Fibroblast of lung (primary cell): ENCODE data around the gene NLRP6. TPM values are rescaled to one million over a fixed set of nuclear protein-coding genes. Genes with fewer than 3 reads are reported as not detected.
"Not testable (repeated sequence)": the region's sequence is repeated elsewhere in the genome, so short reads cannot be mapped to it uniquely, and the experiment has no call there.

Source experiments
- DNase-seq, 2 donors: peaks; one replicate each; pipeline versions ENCODE4 v3.0.0 to v3.0.0-alpha.2; 2010; ENCODE audit warnings: low read depth in 2 of 2
- H2AFZ ChIP-seq: 2 replicates; pipeline ENCODE4 v1.5.1; 2012; ENCODE audit warnings: low read length, control low read depth, inconsistent platforms
- H3K27ac ChIP-seq: 2 replicates; pipeline ENCODE4 v1.5.1; 2011; ENCODE audit warnings: low read length, control low read depth; ENCODE audit not compliant: insufficient read depth
- H3K27me3 ChIP-seq: 2 replicates; pipeline ENCODE4 v1.5.1; 2011; ENCODE audit warnings: mild to moderate bottlenecking, low read length; ENCODE audit not compliant: control insufficient read depth, insufficient read depth
- H3K36me3 ChIP-seq: 2 replicates; pipeline ENCODE4 v1.5.1; 2011; ENCODE audit warnings: low read length; ENCODE audit not compliant: control insufficient read depth, insufficient read depth
- H3K4me1 ChIP-seq: 2 replicates; pipeline ENCODE4 v1.5.1; 2011; ENCODE audit warnings: low read length; ENCODE audit not compliant: control insufficient read depth, insufficient read depth; ENCODE audit errors: extremely low read depth
- H3K4me2 ChIP-seq: 2 replicates; pipeline ENCODE4 v1.5.1; 2011; ENCODE audit warnings: low read length, control low read depth; ENCODE audit not compliant: insufficient read depth; ENCODE audit errors: extremely low read depth
- H3K4me3 ChIP-seq, 4 experiments: fragments of 200-600 bp in 1 of 4; sonication (generic) in 1 of 4; replicated peaks in 1 of 4; 2 replicates each; pipeline ENCODE4 v1.5.1; 2011 to 2016; ENCODE audit warnings: low read length in 4 of 4, low read depth in 3 of 4, mild to moderate bottlenecking in 3 of 4, control low read depth in 2 of 4, inconsistent platforms in 1 of 4, mixed read lengths in 1 of 4; ENCODE audit not compliant: insufficient read depth in 1 of 4; ENCODE audit errors: control extremely low read depth in 1 of 4
- H3K79me2 ChIP-seq: 2 replicates; pipeline ENCODE4 v1.5.1; 2012; ENCODE audit warnings: mild to moderate bottlenecking, low read length, inconsistent platforms; ENCODE audit not compliant: control insufficient read depth, insufficient read depth
- H3K9ac ChIP-seq: 2 replicates; pipeline ENCODE4 v1.5.1; 2011; ENCODE audit warnings: mild to moderate bottlenecking, low read length, control low read depth; ENCODE audit not compliant: insufficient read depth
- H3K9me3 ChIP-seq: 2 replicates; pipeline ENCODE4 v1.5.1; 2012; ENCODE audit warnings: low read depth, low read length; ENCODE audit not compliant: control insufficient read depth, insufficient read depth
- H4K20me1 ChIP-seq: 2 replicates; pipeline ENCODE4 v1.5.1; 2011; ENCODE audit warnings: low read length; ENCODE audit not compliant: control insufficient read depth, insufficient read depth; ENCODE audit errors: extremely low read depth
- CTCF ChIP-seq, 2 donors: IDR thresholded peaks in 1 of 2; conservative IDR thresholded peaks in 1 of 2; 1 replicate in 1 of 2; 2 replicates in 1 of 2; pipeline ENCODE4 v1.5.1; 2011 to 2012; ENCODE audit warnings: low read length in 2 of 2, control low read depth in 1 of 2, inconsistent platforms in 1 of 2, low read depth in 1 of 2, mild to moderate bottlenecking in 1 of 2
- EZH2 ChIP-seq: IDR thresholded peaks from 2 replicates; pipeline ENCODE4 v1.5.1; 2012; ENCODE audit warnings: low read length, control low read depth, mild to moderate bottlenecking; ENCODE audit errors: missing control alignments
- polyA plus RNA-seq, 2 donors: library from polyadenylated mRNA; depleted of rRNA in 1 of 2; stranded (reverse) in 1 of 2; unstranded in 1 of 2; fragments of >200 nt; gene quantifications; 2 replicates each; pipeline ENCODE4 v1.2.1, GENCODE V29; 2011 to 2012; ENCODE audit warnings: missing spikeins in 1 of 2
- total RNA-seq: library from RNA; depleted of rRNA; stranded (reverse); fragments of >200 nt; gene quantifications from 2 replicates; pipeline ENCODE4 v1.2.1, GENCODE V29; 2014

NLRP6 gene
- total and polyA plus RNA-seq, 2 donors (not counting 1 experiment from before 2014, with no cell fraction given): not detected

DNA sequence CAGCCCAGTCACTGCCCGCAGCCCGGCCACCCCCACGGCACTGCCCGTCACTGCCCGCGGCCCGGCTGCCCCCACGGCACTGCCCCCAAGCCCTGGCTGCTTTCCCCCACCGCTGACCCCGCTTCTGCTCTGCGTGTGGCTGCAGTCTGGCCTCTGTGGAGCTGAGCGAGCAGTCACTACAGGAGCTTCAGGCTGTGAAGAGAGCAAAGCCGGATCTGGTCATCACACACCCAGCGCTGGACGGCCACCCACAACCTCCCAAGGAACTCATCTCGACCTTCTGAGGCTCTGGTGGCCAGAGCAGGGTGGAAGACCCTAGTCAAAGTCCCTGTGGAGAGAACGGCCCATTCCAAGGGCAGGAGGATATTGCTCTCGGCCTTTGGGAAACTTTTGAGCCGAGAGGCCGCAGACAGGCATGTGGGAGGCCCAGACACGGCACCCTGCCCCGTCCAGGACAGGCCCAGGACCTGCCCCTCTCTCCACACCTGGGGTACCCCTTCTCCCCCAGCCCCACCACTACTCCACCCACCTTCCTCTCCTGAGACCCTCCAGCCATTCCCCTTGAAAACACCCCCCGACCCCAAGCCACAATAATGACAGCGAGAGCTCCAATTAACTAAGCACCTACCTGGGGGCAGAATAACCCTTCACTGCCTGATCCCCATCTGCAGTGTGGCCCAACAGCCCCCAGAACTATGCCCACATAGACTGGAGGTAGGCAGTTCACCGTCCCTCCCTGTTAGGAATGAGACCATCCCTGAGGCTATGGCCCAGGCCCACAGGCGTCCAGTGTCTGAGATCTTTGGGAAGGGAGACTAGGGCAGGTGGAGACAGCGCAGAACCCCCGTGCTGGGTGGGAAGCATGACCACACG lies 7.0 kb downstream of the NLRP6 start:
- no peak overlapping the region for H2AFZ ChIP-seq
- H3K4me3 ChIP-seq: no peak overlapping the region
- no peaks in the 10 kb centered on the region for H3K9me3 ChIP-seq
- TF ChIP-seq CTCF (conservative IDR thresholded peaks at IDR 0.05 in 1 of 2, IDR thresholded peaks at IDR 0.05 in 1 of 2; ENCODE audit: low read depth in 1 of 2, low read length in 2 of 2) (no peak), EZH2 (no peak)
- no peaks in the 10 kb centered on the region for H3K36me3 ChIP-seq
- no peaks in the 10 kb centered on the region for H3K79me2 ChIP-seq
- H3K9ac ChIP-seq: no peak overlapping the region
- H3K4me2 ChIP-seq: no peak overlapping the region
- H3K27ac ChIP-seq: no peak overlapping the region
- no peaks in the 10 kb centered on the region for H4K20me1 ChIP-seq
- peaks cover 31% of the 10 kb centered on the region for H3K27me3 ChIP-seq
- no peaks in the 10 kb centered on the region for H3K4me1 ChIP-seq
- no peak for DNase-seq

DNA sequence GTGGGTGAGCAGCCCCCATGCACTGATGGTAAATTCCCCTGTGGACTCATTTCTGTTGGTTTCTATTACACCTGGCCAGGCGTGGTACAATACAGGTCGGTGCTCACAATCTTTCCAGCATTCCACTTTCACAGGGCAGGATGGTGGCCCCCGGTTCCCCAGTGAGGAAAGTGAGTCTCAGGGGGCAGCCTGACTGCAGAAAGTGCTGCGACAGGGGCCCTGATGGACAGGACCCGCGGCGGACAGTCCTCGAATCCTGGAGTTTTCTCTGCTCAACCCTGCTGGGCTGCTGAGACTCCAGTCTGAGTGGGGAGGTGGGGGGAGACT lies 7.7 kb downstream of the NLRP6 start:
- no peak overlapping the region for H2AFZ ChIP-seq
- no peak overlapping the region for H3K9ac ChIP-seq
- no peaks in the 10 kb centered on the region for H4K20me1 ChIP-seq
- H3K27me3 ChIP-seq: peaks cover 25% of the 10 kb centered on the region
- H3K36me3 ChIP-seq: no peaks in the 10 kb centered on the region
- no peaks in the 10 kb centered on the region for H3K79me2 ChIP-seq
- no peak overlapping the region for H3K4me2 ChIP-seq
- TF ChIP-seq EZH2 (no peak), CTCF (conservative IDR thresholded peaks at IDR 0.05 in 1 of 2, IDR thresholded peaks at IDR 0.05 in 1 of 2; ENCODE audit: low read depth in 1 of 2, low read length in 2 of 2) (no peak)
- no peak for DNase-seq
- H3K9me3 ChIP-seq: no peaks in the 10 kb centered on the region
- H3K4me3 ChIP-seq: no peak overlapping the region
- H3K27ac ChIP-seq: no peak overlapping the region
- no peaks in the 10 kb centered on the region for H3K4me1 ChIP-seq

- not testable (repeated sequence) for H4K20me1 ChIP-seq, H3K27ac ChIP-seq, H3K4me3 ChIP-seq, H3K4me2 ChIP-seq, H3K9ac ChIP-seq, H3K36me3 ChIP-seq, H3K4me1 ChIP-seq, DNase-seq, H2AFZ ChIP-seq, H3K9me3 ChIP-seq, H3K79me2 ChIP-seq
- H3K27me3 ChIP-seq: peaks cover 12% of the 10 kb centered on the region
Measured at GRCh38 chr11:286977-287820, 9.0 kb downstream of the NLRP6 start.
